T47D (cell line): Measurements from ENCODE around the gene STRBP.
"Not testable (repeated sequence)": the region's sequence is repeated elsewhere in the genome, so short reads cannot be mapped to it uniquely, and the experiment has no call there.

Experiments
- DNase-seq, 2 experiments: peaks; one replicate each; pipeline versions ENCODE4 v3.0.0 to v3.0.0-alpha.2; 2011 to 2012; ENCODE audit warnings: low read depth in 1 of 2, low spot score in 1 of 2
- JUND ChIP-seq: IDR thresholded peaks from 2 replicates; pipeline ENCODE4 v1.6.1; 2012; ENCODE audit warnings: low read depth
- in situ Hi-C: cut with HindIII; loops from 2 replicates; pipeline ENCODE4 v1.10.0; 2016; ENCODE audit warnings: low sequenced_read_pairs, low pct_unique_long_range_greater_than_20kb

Gene STRBP

GRCh38 chr9:123300554-123300953 is 32.2 kb upstream of the STRBP start:
- in situ Hi-C loops = no loop called here
- no peak for DNase-seq
- no peak for TF ChIP-seq JUND

GRCh38 chr9:123299558-123300126 is 31.3 kb upstream of the STRBP start:
- no peak for TF ChIP-seq JUND
- DNase-seq = no peak
- in situ Hi-C loops = no loop called here

- no peak for TF ChIP-seq JUND
- DNase-seq = no peak
- in situ Hi-C loops = no loop called here
Observed at GRCh38 chr9:123296174-123296573, 27.8 kb upstream of the STRBP start.

DNA sequence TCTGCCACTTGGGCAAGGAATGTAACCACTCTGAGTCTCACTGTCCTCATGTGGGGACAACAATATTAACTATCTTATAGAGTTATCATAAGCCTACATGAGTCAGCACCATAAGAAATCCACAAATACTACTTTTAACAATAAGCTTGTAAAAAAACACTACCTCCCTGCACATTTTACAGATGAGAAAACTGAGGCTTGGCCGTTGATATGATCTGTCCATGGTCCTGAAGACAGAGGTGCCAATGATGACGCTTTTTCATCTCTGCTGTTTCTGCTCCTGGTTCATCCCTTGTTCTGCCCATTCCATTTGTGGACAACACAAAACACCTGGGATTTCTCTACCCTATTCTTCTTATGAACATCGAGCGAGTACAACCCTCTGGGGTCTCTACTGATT is 23.4 kb upstream of the STRBP start:
- in situ Hi-C loops = no loop called here
- no peak for DNase-seq
- no peak for TF ChIP-seq JUND

- no peak for TF ChIP-seq JUND
- in situ Hi-C loops = no loop called here
- no peak for DNase-seq
Observed at GRCh38 chr9:123290764-123291163, 22.4 kb upstream of the STRBP start.

- no peak for TF ChIP-seq JUND
- DNase-seq = no peak
- in situ Hi-C loops = no loop called here
Observed at GRCh38 chr9:123287639-123288038, 19.3 kb upstream of the STRBP start.

DNA sequence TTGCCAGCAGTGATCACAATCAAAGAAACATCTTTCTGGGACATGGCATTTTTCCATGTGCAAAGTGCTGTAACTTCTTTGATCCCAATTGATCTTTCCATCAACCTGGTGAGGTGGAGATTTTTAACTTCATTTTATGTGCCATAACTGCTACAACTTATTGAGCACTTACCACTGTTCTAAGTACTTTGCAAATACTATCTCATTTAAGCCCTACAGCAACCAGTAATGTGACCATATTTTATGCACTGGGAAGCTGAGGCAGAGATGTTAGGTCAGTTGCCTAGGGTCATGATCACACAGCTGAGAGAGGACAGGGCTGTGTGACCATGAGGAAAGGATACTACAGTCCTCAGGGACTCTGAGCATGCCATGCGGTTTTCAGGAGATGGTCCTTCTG is 17.9 kb upstream of the STRBP start:
- in situ Hi-C loops = no loop called here
- no peak for DNase-seq
- no peak for TF ChIP-seq JUND

- TF ChIP-seq JUND = no peak
- in situ Hi-C loops = no loop called here
- no peak for DNase-seq
Observed at GRCh38 chr9:123284656-123285055, 16.3 kb upstream of the STRBP start.

- in situ Hi-C loops = no loop called here
- TF ChIP-seq JUND = no peak
- no peak for DNase-seq
Observed at GRCh38 chr9:123283455-123283854, 15.1 kb upstream of the STRBP start.

DNA sequence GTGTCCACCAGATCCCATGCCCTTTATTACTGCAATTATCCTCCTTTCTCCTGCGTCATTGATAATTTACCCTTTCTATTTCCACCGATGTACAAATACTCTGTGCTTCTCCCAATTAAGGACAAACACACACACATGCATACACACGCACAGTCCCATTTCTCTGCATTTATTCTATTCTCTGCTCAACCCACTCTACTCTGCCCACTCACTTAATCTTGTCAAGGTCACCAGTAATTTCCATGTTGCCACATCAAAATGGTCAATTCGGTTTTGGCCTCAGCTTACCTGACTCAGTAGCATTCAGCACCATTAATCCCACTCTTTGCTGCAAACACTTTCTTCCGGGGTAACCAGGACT is 14.6 kb upstream of the STRBP start:
- in situ Hi-C loops = no loop called here
- no peak for DNase-seq
- no peak for TF ChIP-seq JUND

DNA sequence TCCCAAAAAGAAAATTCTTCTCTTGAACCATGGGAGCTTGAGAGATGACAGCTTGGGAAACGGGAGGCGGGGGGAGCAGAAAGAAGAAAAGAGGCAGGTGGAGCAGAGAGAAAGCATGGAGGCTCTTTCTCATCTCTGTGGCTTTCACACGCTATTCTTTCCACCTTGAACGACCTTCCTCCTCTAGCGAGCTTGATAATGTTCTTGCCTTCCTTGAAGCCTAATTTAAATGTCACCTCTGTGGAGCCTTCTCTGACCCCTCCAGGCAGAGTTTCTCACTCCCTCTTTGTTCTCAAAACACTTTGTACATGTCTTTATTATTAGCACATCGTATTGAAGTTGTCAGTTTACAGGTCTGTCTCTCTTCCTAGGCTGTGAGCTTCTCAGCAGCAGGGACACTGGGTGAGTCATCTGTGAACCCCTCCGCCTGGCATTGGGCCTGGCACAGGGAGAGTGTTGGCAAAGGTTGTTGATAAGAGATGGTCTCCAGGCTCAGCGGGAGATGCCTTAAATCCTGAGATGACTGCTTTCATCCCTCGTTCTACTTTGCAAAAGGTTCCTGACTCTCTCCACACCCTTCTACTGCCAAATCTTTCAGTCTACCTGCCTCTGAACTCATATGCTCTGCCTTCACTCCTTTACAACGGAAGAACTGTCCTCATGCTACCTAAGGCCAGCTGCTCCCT is 14.1 kb upstream of the STRBP start:
- TF ChIP-seq JUND = no peak
- no peak for DNase-seq
- in situ Hi-C loops = no loop called here

- no peak for DNase-seq
- in situ Hi-C loops = no loop called here
- no peak for TF ChIP-seq JUND
Observed at GRCh38 chr9:123281659-123282350, 13.4 kb upstream of the STRBP start.

GRCh38 chr9:123278879-123279493 is 10.6 kb upstream of the STRBP start:
- in situ Hi-C loops, DNase-seq: not testable (repeated sequence)
